B cell (primary cell): ENCODE results near the gene CYP3A5. TPM values are rescaled to one million over a fixed set of nuclear protein-coding genes. Genes with fewer than 3 reads are reported as not detected.

Source experiments
- ATAC-seq: fragments of 200-7000 bp; cut with Tn5 transposase; one replicate; pipeline ENCODE4 v1.10.0; 2021; ENCODE audit warnings: low read depth, mild to moderate bottlenecking, moderate number of reproducible peaks, moderate library complexity
- CTCF ChIA-PET: fragments of 350-600 bp; sonication (Branson Sonifier 250); formaldehyde crosslinking; loops from one replicate; lab custom pipeline; 2021; ENCODE audit warnings: antibody characterized with exemption, inconsistent platforms; lab: Charles Lee
- POLR2A ChIA-PET: fragments of 350-600 bp; sonication (Branson Sonifier 250); formaldehyde crosslinking; loops from one replicate; lab custom pipeline; 2021; ENCODE audit warnings: antibody characterized with exemption; lab: Charles Lee
- DNase-seq: peaks from one replicate; pipeline ENCODE4 v3.0.0; 2013
- H2AFZ ChIP-seq: 2 replicates; pipeline ENCODE4 v1.6.1; 2012; ENCODE audit warnings: mild to moderate bottlenecking, low read depth, low read length; ENCODE audit not compliant: insufficient read depth, poor library complexity, severe bottlenecking
- H3K27ac ChIP-seq, 2 donors: 1 replicate in 1 of 2; 2 replicates in 1 of 2; pipeline ENCODE4 v1.5.1; 2012 to 2013; ENCODE audit warnings: low read length in 2 of 2, mild to moderate bottlenecking in 2 of 2, moderate library complexity in 1 of 2
- H3K27me3 ChIP-seq, 4 experiments: fragments of 200-600 bp in 1 of 4; sonication (generic) in 1 of 4; replicated peaks in 1 of 4; 1 replicate in 2 of 4; 2 replicates in 2 of 4; pipeline versions ENCODE4 v1.6.1 to v1.7.0; 2013 to 2016; ENCODE audit warnings: low read length in 3 of 4, mild to moderate bottlenecking in 2 of 4, mixed read lengths in 1 of 4, moderate library complexity in 1 of 4; ENCODE audit not compliant: insufficient read depth in 4 of 4, control insufficient read depth in 3 of 4; ENCODE audit errors: control extremely low read depth in 1 of 4
- H3K36me3 ChIP-seq, 2 experiments: replicated peaks in 1 of 2; 1 replicate in 1 of 2; 2 replicates in 1 of 2; pipeline versions ENCODE4 v1.6.1 to v1.7.1; 2013; ENCODE audit warnings: low read length in 1 of 2; ENCODE audit not compliant: insufficient read depth in 2 of 2, control insufficient read depth in 1 of 2; ENCODE audit errors: control extremely low read depth in 1 of 2, extremely low read depth in 1 of 2
- H3K4me1 ChIP-seq, 2 donors: fragments of 200-600 bp in 1 of 2; sonication (generic) in 1 of 2; 1 replicate in 1 of 2; 2 replicates in 1 of 2; pipeline versions ENCODE4 v1.5.1 to v1.6.1; 2013 to 2017; ENCODE audit warnings: low read length in 2 of 2; ENCODE audit not compliant: control insufficient read depth in 2 of 2, insufficient read depth in 2 of 2
- H3K4me2 ChIP-seq: replicated peaks from 2 replicates; pipeline ENCODE3; 2012; ENCODE audit warnings: mild to moderate bottlenecking, low read depth, low read length; ENCODE audit not compliant: poor library complexity, severe bottlenecking
- H3K4me3 ChIP-seq, 5 experiments: fragments of 200-600 bp in 1 of 5; sonication (generic) in 1 of 5; 1 replicate in 3 of 5; 2 replicates in 2 of 5; pipeline versions ENCODE4 v1.5.1 to v1.7.0; 2011 to 2016; ENCODE audit warnings: low read length in 4 of 5, mild to moderate bottlenecking in 4 of 5, low read depth in 2 of 5, control low read depth in 1 of 5, moderate library complexity in 1 of 5; ENCODE audit not compliant: insufficient read depth in 1 of 5; ENCODE audit errors: control extremely low read depth in 1 of 5, extremely low read depth in 1 of 5
- H3K79me2 ChIP-seq: fragments of 200-600 bp; sonication (generic); one replicate; pipeline ENCODE4 v1.6.0; 2016; ENCODE audit warnings: low read length; ENCODE audit not compliant: control insufficient read depth, insufficient read depth
- H3K9ac ChIP-seq: fragments of 200-600 bp; sonication (generic); 2 replicates; pipeline ENCODE4 v1.6.1; 2017; ENCODE audit warnings: mild to moderate bottlenecking, low read length, moderate library complexity
- H3K9me3 ChIP-seq, 3 donors: one replicate each; pipeline versions ENCODE4 v1.6.1 to v1.7.1; 2013; ENCODE audit warnings: low read length in 2 of 3; ENCODE audit not compliant: control insufficient read depth in 2 of 3, insufficient read depth in 1 of 3; ENCODE audit errors: control extremely low read depth in 1 of 3
- H4K20me1 ChIP-seq: 2 replicates; pipeline ENCODE4 v1.6.0; 2012; ENCODE audit warnings: mild to moderate bottlenecking, low read length; ENCODE audit not compliant: insufficient read depth, control insufficient read depth, poor library complexity, severe bottlenecking
- H3K27ac Mint-ChIP-seq: one replicate; pipeline ENCODE4 v1.8.0; 2021; ENCODE audit warnings: mixed read lengths
- H3K27me3 Mint-ChIP-seq: one replicate; pipeline ENCODE4 v1.8.0; 2021; ENCODE audit warnings: mixed read lengths
- H3K4me1 Mint-ChIP-seq: one replicate; pipeline ENCODE4 v1.8.0; 2021; ENCODE audit warnings: mixed read lengths
- H3K4me3 Mint-ChIP-seq: one replicate; pipeline ENCODE4 v1.8.0; 2021; ENCODE audit warnings: mixed read lengths
- H3K9me3 Mint-ChIP-seq: one replicate; pipeline ENCODE4 v1.8.0; 2022; ENCODE audit warnings: mixed read lengths; ENCODE audit not compliant: insufficient read depth
- EZH2 ChIP-seq: IDR thresholded peaks from 2 replicates; pipeline ENCODE4 v1.6.1; 2012; ENCODE audit warnings: borderline replicate concordance, low read depth, mild to moderate bottlenecking, moderate library complexity, low read length; ENCODE audit not compliant: insufficient read depth, poor library complexity, severe bottlenecking
- WGBS: methylation state at CpG from one replicate; pipeline ENCODE4 v1.1.5; 2013; ENCODE audit warnings: missing lambda C conversion rate; ENCODE audit not compliant: insufficient coverage; 5-methylcytosine and 5-hydroxymethylcytosine counted together
- intact Hi-C: fragments of 100-400 bp; cut with micrococcal nuclease; formaldehyde crosslinking; loops from one replicate; pipeline ENCODE4 v1.10.0; 2022
- polyA plus RNA-seq: library from polyadenylated mRNA; depleted of rRNA; stranded (reverse); fragments of >200 nt; gene quantifications from 2 replicates; pipeline ENCODE4 v1.2.3, GENCODE V29; 2012
- total RNA-seq, 2 donors: library from RNA; stranded (reverse); fragments of 120-200 nt in 1 of 2; gene quantifications; 1 replicate in 1 of 2; 2 replicates in 1 of 2; pipeline versions ENCODE4 v1.2.3 to v1.2.4, GENCODE V29; 2013 to 2022
- TF ChIP-seq, protein P1 (sequence below): fragments of 200-600 bp; IDR thresholded peaks from one replicate; pipeline ENCODE4 v1.8.0; 2022; ENCODE audit warnings: antibody characterized with exemption, mild to moderate bottlenecking

The CYP3A5 gene
- total and polyA plus RNA-seq, 2 donors (not counting 1 experiment from before 2014, with no cell fraction given) = not detected

DNA sequence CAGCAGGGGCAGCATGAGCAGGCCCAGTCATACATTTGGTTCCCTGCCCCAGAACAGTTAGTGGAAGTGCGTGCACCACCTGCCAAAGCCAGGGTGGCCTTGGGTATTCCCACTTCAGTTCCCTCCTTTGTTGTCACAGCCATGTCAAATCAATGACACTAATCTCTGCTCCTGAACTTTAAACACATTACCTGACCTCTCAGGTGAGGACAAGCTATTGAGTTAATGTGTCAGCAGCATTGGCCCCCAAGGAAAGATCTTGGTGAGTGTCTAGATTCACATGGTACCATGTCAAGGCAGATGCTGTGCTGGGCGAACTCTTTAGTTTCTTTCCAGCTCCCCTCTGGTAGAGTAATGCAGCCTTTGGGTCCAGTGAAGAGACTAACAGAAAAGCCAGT lies 2.1 kb downstream of the CYP3A5 start:
- CTCF ChIA-PET = no interaction called here

DNA sequence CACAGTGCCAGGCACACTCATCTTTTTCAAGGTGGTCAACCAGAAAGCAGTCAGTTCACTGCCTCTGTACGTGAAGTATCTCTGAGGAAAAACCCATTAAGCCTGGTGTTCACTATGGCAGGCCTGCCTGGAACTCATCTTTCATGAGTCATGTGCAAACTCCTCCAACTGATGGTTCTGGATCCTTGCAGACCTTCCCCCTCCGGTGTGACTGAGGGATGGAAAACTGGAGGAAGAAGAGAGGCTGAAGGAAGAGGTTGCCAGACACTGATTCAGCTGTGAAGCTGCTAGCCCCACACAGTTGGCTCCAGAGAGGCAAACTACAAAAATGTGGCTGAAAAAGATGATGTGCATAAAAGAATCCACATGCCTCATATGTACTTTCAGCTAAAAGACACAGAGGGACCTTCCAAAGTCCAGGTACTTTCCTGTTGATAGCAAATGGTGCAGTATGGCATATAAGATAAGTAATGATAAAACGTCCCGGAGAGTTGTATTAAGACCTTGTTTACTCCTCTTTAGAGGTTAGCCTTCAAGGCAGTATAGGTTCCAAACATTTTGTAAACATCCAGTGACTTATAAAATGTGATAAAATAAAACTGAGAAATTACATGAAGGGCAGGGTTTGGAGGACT lies 2.7 kb downstream of the CYP3A5 start:
- Mint-ChIP-seq H3K4me1 (peaks cover 4% of the 10 kb centered on the region), H3K27ac (no peak overlapping the region), H3K27me3 (peaks cover 13% of the 10 kb centered on the region), H3K4me3 (no peak overlapping the region), H3K9me3 (no peaks in the 10 kb centered on the region)
- ChIA-PET CTCF (no interaction called here), POLR2A (no interaction called here)
- intact Hi-C loops = no loop called here
- Histone ChIP-seq H3K27me3 (no peaks in the 10 kb centered on the region), H3K36me3 (no peaks in the 10 kb centered on the region), H4K20me1 (no peaks in the 10 kb centered on the region), H3K4me1 (no peaks in the 10 kb centered on the region), H3K27ac (no peak overlapping the region), H3K4me2 (no peak overlapping the region), H3K4me3 (no peak overlapping the region), H3K9me3 (peaks cover 0 to 4% (median under 1%) of the 10 kb centered on the region in 3 donors), H3K79me2 (no peaks in the 10 kb centered on the region), H2AFZ (no peak overlapping the region), H3K9ac (no peak overlapping the region)
- DNase-seq (no peak), ATAC-seq (no peak)
- 90% methylated on average over 2 of the region's 4 CpGs for WGBS
- no peak for TF ChIP-seq EZH2
- TF ChIP-seq, protein P1, sequence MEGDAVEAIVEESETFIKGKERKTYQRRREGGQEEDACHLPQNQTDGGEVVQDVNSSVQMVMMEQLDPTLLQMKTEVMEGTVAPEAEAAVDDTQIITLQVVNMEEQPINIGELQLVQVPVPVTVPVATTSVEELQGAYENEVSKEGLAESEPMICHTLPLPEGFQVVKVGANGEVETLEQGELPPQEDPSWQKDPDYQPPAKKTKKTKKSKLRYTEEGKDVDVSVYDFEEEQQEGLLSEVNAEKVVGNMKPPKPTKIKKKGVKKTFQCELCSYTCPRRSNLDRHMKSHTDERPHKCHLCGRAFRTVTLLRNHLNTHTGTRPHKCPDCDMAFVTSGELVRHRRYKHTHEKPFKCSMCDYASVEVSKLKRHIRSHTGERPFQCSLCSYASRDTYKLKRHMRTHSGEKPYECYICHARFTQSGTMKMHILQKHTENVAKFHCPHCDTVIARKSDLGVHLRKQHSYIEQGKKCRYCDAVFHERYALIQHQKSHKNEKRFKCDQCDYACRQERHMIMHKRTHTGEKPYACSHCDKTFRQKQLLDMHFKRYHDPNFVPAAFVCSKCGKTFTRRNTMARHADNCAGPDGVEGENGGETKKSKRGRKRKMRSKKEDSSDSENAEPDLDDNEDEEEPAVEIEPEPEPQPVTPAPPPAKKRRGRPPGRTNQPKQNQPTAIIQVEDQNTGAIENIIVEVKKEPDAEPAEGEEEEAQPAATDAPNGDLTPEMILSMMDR = no peak

More for the DNA sequence above, 2.1 kb downstream of the CYP3A5 start:
- no peaks in the 10 kb centered on the region for H3K36me3 ChIP-seq
- H3K9me3 ChIP-seq = peaks cover 0 to 5% (median 3%) of the 10 kb centered on the region in 3 donors
- Mint-ChIP-seq H3K4me3 (no peak overlapping the region), H3K9me3 (no peaks in the 10 kb centered on the region), H3K27ac (no peak overlapping the region), H3K27me3 (peaks cover 13% of the 10 kb centered on the region), H3K4me1 (peaks cover 4% of the 10 kb centered on the region)
- H3K4me2 ChIP-seq = no peak overlapping the region
- H3K27me3 ChIP-seq = no peaks in the 10 kb centered on the region
- H3K4me3 ChIP-seq = no peak overlapping the region
- WGBS = 88% methylated on average over 2 of the region's 2 CpGs
- no peak for DNase-seq
- H3K27ac ChIP-seq = no peak overlapping the region
- no peak overlapping the region for H2AFZ ChIP-seq
- no peak for ATAC-seq
- H3K79me2 ChIP-seq = no peaks in the 10 kb centered on the region
- H3K9ac ChIP-seq = no peak overlapping the region
- no peak for TF ChIP-seq EZH2
- TF ChIP-seq, protein P1 = no peak
- intact Hi-C loops = no loop called here
- POLR2A ChIA-PET = no interaction called here
- H3K4me1 ChIP-seq = no peaks in the 10 kb centered on the region
- H4K20me1 ChIP-seq = no peaks in the 10 kb centered on the region
